T-cell (primary cell): ENCODE results near the gene CCDC148. TPM values are rescaled to one million over a fixed set of nuclear protein-coding genes. Genes with fewer than 3 reads are reported as not detected.

ENCODE experiments used
- ATAC-seq, 4 experiments: fragments of 200-7000 bp in 3 of 4; fragments of 150-1000 bp in 1 of 4; cut with Tn5 transposase; replicated peaks in 1 of 4; 1 replicate in 3 of 4; 2 replicates in 1 of 4; pipeline ENCODE4 v1.10.0; 2021; ENCODE audit warnings: moderate library complexity in 3 of 4, mild to moderate bottlenecking in 2 of 4, moderate number of reproducible peaks in 1 of 4
- CTCF ChIA-PET, 2 donors: fragments of 300-600 bp; sonication (Branson Sonifier 250); formaldehyde crosslinking; loops; one replicate each; lab custom pipeline; 2022; ENCODE audit warnings: antibody characterized with exemption in 2 of 2; lab: Charles Lee
- POLR2A ChIA-PET, 2 donors: fragments of 300-600 bp; sonication (Branson Sonifier 250); formaldehyde crosslinking; loops; one replicate each; lab custom pipeline; 2022; ENCODE audit warnings: antibody characterized with exemption in 2 of 2; lab: Charles Lee
- DNase-seq, 35 experiments: peaks; one replicate each; pipeline versions ENCODE4 v3.0.0 to v3.0.0-alpha.2; 2013 to 2023
- H3K27ac ChIP-seq: one replicate; pipeline ENCODE4 v1.5.1; 2013; ENCODE audit warnings: low read length
- H3K27me3 ChIP-seq, 2 experiments: replicated peaks in 1 of 2; 1 replicate in 1 of 2; 2 replicates in 1 of 2; pipeline versions ENCODE4 v1.6.1 to v1.7.0; 2013; ENCODE audit warnings: low read length in 1 of 2, mixed read lengths in 1 of 2; ENCODE audit not compliant: control insufficient read depth in 2 of 2, insufficient read depth in 2 of 2; ENCODE audit errors: extremely low read depth in 1 of 2
- H3K36me3 ChIP-seq, 2 donors: 1 replicate in 1 of 2; 2 replicates in 1 of 2; pipeline versions ENCODE4 v1.6.1 to v1.7.0; 2013; ENCODE audit warnings: low read length in 1 of 2; ENCODE audit not compliant: control insufficient read depth in 2 of 2, insufficient read depth in 1 of 2; ENCODE audit errors: extremely low read depth in 1 of 2
- H3K4me1 ChIP-seq, 2 experiments: 1 replicate in 1 of 2; 2 replicates in 1 of 2; pipeline versions ENCODE4 v1.6.1 to v1.7.0; 2013; ENCODE audit warnings: low read length in 2 of 2, mixed read lengths in 1 of 2; ENCODE audit not compliant: insufficient read depth in 2 of 2, control insufficient read depth in 1 of 2; ENCODE audit errors: extremely low read depth in 1 of 2
- H3K4me3 ChIP-seq, 2 donors: 1 replicate in 1 of 2; 2 replicates in 1 of 2; pipeline versions ENCODE4 v1.5.1 to v1.7.0; 2013; ENCODE audit warnings: mild to moderate bottlenecking in 2 of 2, low read length in 1 of 2, moderate library complexity in 1 of 2; ENCODE audit not compliant: control insufficient read depth in 1 of 2; ENCODE audit errors: extremely low read depth in 1 of 2
- H3K9me3 ChIP-seq: 2 replicates; pipeline ENCODE4 v1.7.0; 2013
- H3K27ac Mint-ChIP-seq, 2 donors: one replicate each; pipeline ENCODE4 v1.8.0; 2020 to 2021; ENCODE audit warnings: mild to moderate bottlenecking in 2 of 2, mixed read lengths in 2 of 2
- H3K27me3 Mint-ChIP-seq, 2 donors: one replicate each; pipeline ENCODE4 v1.8.0; 2021 to 2022; ENCODE audit warnings: mixed read lengths in 2 of 2
- H3K36me3 Mint-ChIP-seq: one replicate; pipeline ENCODE4 v1.8.0; 2021; ENCODE audit warnings: mixed read lengths
- H3K4me1 Mint-ChIP-seq, 3 donors: one replicate each; pipeline ENCODE4 v1.8.0; 2020 to 2022; ENCODE audit warnings: mixed read lengths in 3 of 3, mild to moderate bottlenecking in 1 of 3
- H3K4me3 Mint-ChIP-seq, 3 donors: one replicate each; pipeline ENCODE4 v1.8.0; 2020 to 2022; ENCODE audit warnings: mild to moderate bottlenecking in 3 of 3, mixed read lengths in 3 of 3, moderate library complexity in 3 of 3
- H3K9me3 Mint-ChIP-seq, 3 donors: one replicate each; pipeline ENCODE4 v1.8.0; 2020 to 2022; ENCODE audit warnings: mixed read lengths in 3 of 3
- WGBS: methylation state at CpG from one replicate; pipeline ENCODE4 v1.1.5; 2013; ENCODE audit warnings: missing lambda C conversion rate; ENCODE audit not compliant: insufficient coverage; 5-methylcytosine and 5-hydroxymethylcytosine counted together
- total RNA-seq, 35 experiments: library from RNA in 6 of 35; stranded (reverse) in 6 of 35; fragments of 120-200 nt in 1 of 35; gene quantifications; one replicate each; pipeline versions ENCODE4 v1.2.1 to v1.2.4 and lab custom pipeline; 2013 to 2026

CCDC148 gene
- total RNA-seq, 5 donors from 2014 or later (not counting 1 experiment from before 2014, with no cell fraction given) = not detected

- Histone ChIP-seq H3K4me3 (no peak overlapping the region), H3K27me3 (peaks cover 0 to 3% of the 10 kb centered on the region in 2 experiments), H3K27ac (no peak overlapping the region), H3K36me3 (no peaks in the 10 kb centered on the region), H3K4me1 (no peaks in the 10 kb centered on the region), H3K9me3 (no peaks in the 10 kb centered on the region)
- CTCF ChIA-PET = no interaction called here
- peaks cover 0 to 3% of the 10 kb centered on the region in 2 donors for H3K27me3 Mint-ChIP-seq
- H3K36me3 Mint-ChIP-seq = no peaks in the 10 kb centered on the region
- H3K9me3 Mint-ChIP-seq = no peaks in the 10 kb centered on the region
- H3K4me1 Mint-ChIP-seq = peaks cover 0 to 2% (median 0%) of the 10 kb centered on the region in 3 donors
- no CpG with 5 or more reads among the region's 2 CpGs for WGBS
- H3K4me3 Mint-ChIP-seq = no peak overlapping the region
- no peak for DNase-seq
- POLR2A ChIA-PET = no interaction called here
- ATAC-seq = no peak
- no peak overlapping the region for H3K27ac Mint-ChIP-seq
Observed at GRCh38 chr2:158128168-158128973, 328.2 kb downstream of the CCDC148 start.

GRCh38 chr2:158127380-158127804, 329.2 kb downstream of the CCDC148 start:
- no CpG with 5 or more reads among the region's 1 CpG for WGBS
- CTCF ChIA-PET = no interaction called here
- no peak overlapping the region for H3K27ac ChIP-seq

GRCh38 chr2:158125756-158126498, 330.6 kb downstream of the CCDC148 start:
- ChIA-PET CTCF (interaction anchor here in 1 of 2 donors (0.5 kb wide), 1 partner anchor 902 kb away, joined by 5 read pairs; no protein-coding TSS in a partner anchor), POLR2A (no interaction called here)
- Histone ChIP-seq H3K9me3 (no peaks in the 10 kb centered on the region), H3K4me1 (no peaks in the 10 kb centered on the region), H3K4me3 (no peak overlapping the region), H3K27me3 (peaks cover 0 to 8% of the 10 kb centered on the region in 2 experiments), H3K27ac (no peak overlapping the region), H3K36me3 (no peaks in the 10 kb centered on the region)
- Mint-ChIP-seq H3K36me3 (no peaks in the 10 kb centered on the region), H3K9me3 (no peaks in the 10 kb centered on the region), H3K27me3 (no peaks in the 10 kb centered on the region), H3K27ac (peak overlapping the region in 1 of 2 donors; percentile 10), H3K4me1 (peaks cover 0 to 2% (median 0%) of the 10 kb centered on the region in 3 donors), H3K4me3 (no peak overlapping the region)
- 60% methylated on average over 1 of the region's 5 CpGs for WGBS
- ATAC-seq (no peak), DNase-seq (no peak)

More at GRCh38 chr2:158127380-158127804, 329.2 kb downstream of the CCDC148 start:
- H3K4me1 Mint-ChIP-seq = peaks cover 0 to 2% (median 0%) of the 10 kb centered on the region in 3 donors
- Histone ChIP-seq H3K9me3 (no peaks in the 10 kb centered on the region), H3K4me1 (no peaks in the 10 kb centered on the region), H3K36me3 (no peaks in the 10 kb centered on the region), H3K27me3 (peaks cover 0 to 8% of the 10 kb centered on the region in 2 experiments), H3K4me3 (no peak overlapping the region)
- peaks cover 0 to 3% of the 10 kb centered on the region in 2 donors for H3K27me3 Mint-ChIP-seq
- H3K27ac Mint-ChIP-seq = no peak overlapping the region
- H3K36me3 Mint-ChIP-seq = no peaks in the 10 kb centered on the region
- no peaks in the 10 kb centered on the region for H3K9me3 Mint-ChIP-seq
- DNase-seq = no peak
- ATAC-seq = no peak
- no peak overlapping the region for H3K4me3 Mint-ChIP-seq
- POLR2A ChIA-PET = no interaction called here

GRCh38 chr2:158124896-158125295, 331.7 kb downstream of the CCDC148 start:
- H3K27ac ChIP-seq = no peak overlapping the region
- DNase-seq (no peak), ATAC-seq (no peak)
- ChIA-PET CTCF (interaction anchor here in 1 of 2 donors (0.5 kb wide), 1 partner anchor 903 kb away, joined by 5 read pairs; no protein-coding TSS in a partner anchor), POLR2A (no interaction called here)
- Mint-ChIP-seq H3K9me3 (no peaks in the 10 kb centered on the region), H3K27me3 (no peaks in the 10 kb centered on the region), H3K27ac (no peak overlapping the region), H3K4me1 (no peaks in the 10 kb centered on the region), H3K4me3 (no peak overlapping the region), H3K36me3 (no peaks in the 10 kb centered on the region)
- H3K27me3 ChIP-seq = peaks cover 0 to 8% of the 10 kb centered on the region in 2 experiments
- WGBS = 61% methylated on average over 2 of the region's 2 CpGs
- H3K4me1 ChIP-seq = no peaks in the 10 kb centered on the region
- H3K36me3 ChIP-seq = no peaks in the 10 kb centered on the region
- H3K9me3 ChIP-seq = no peaks in the 10 kb centered on the region
- H3K4me3 ChIP-seq = no peak overlapping the region

Other genes starting within 250 kb of the CCDC148 start
- gene PKP4, start 199 bp upstream of the CCDC148 start, total RNA-seq = 10 to 100 TPM; 17.3 to 23.1 (median 20.3) TPM